ENCODE data around the gene ZNF783. TPM values are rescaled to one million over a fixed set of nuclear protein-coding genes. Genes with fewer than 3 reads are reported as not detected.

The ZNF783 gene
- total and polyA plus RNA-seq, 2 donors (not counting 1 experiment from before 2014, with no cell fraction given), result 38.1 to 43.8 TPM

GRCh38 chr7:149216402-149216801, 45.6 kb upstream of the ZNF783 start:
- Histone ChIP-seq H3K27me3 (replicated peaks in 1 of 4; ENCODE audit: control extremely low read depth in 1 of 4, control insufficient read depth in 3 of 4, insufficient read depth in 4 of 4, low read length in 3 of 4) (no peaks in the 10 kb centered on the region), H3K4me1 (ENCODE audit: control insufficient read depth in 2 of 2, insufficient read depth in 2 of 2, low read length in 2 of 2) (no peaks in the 10 kb centered on the region), H3K36me3 (replicated peaks in 1 of 2; ENCODE audit: control extremely low read depth in 1 of 2, control insufficient read depth in 1 of 2, extremely low read depth in 1 of 2, insufficient read depth in 2 of 2, low read length in 1 of 2) (peaks cover 14 to 47% of the 10 kb centered on the region in 2 experiments), H3K4me2 (replicated peaks; ENCODE audit: low read depth, low read length, poor library complexity, severe bottlenecking) (no peak overlapping the region), H3K4me3 (ENCODE audit: control extremely low read depth in 1 of 5, extremely low read depth in 1 of 5, insufficient read depth in 1 of 5, low read depth in 2 of 5, low read length in 4 of 5) (no peak overlapping the region), H3K79me2 (ENCODE audit: control insufficient read depth, insufficient read depth, low read length) (no peaks in the 10 kb centered on the region), H4K20me1 (ENCODE audit: control insufficient read depth, insufficient read depth, low read length, poor library complexity, severe bottlenecking) (no peaks in the 10 kb centered on the region), H3K9ac (ENCODE audit: low read length) (no peak overlapping the region), H2AFZ (ENCODE audit: insufficient read depth, low read depth, low read length, poor library complexity, severe bottlenecking) (no peak overlapping the region), H3K27ac (ENCODE audit: low read length in 2 of 2) (no peak overlapping the region), H3K9me3 (ENCODE audit: control extremely low read depth in 1 of 3, control insufficient read depth in 2 of 3, insufficient read depth in 1 of 3, low read length in 2 of 3) (no peaks in the 10 kb centered on the region)
- ATAC-seq (ENCODE audit: low read depth) (no peak), DNase-seq (no peak)
- H3K27ac Mint-ChIP-seq, result no peak overlapping the region
- intact Hi-C loops (cut with micrococcal nuclease), result no loop called here
- H3K9me3 Mint-ChIP-seq (ENCODE audit: insufficient read depth), result no peaks in the 10 kb centered on the region
- WGBS (ENCODE audit: insufficient coverage), result 100% methylated on average over 1 of the region's 2 CpGs
- H3K27me3 Mint-ChIP-seq, result no peaks in the 10 kb centered on the region
- CTCF ChIA-PET, result no interaction called here
- TF ChIP-seq EZH2 (IDR thresholded peaks at IDR 0.05; ENCODE audit: borderline replicate concordance, insufficient read depth, low read depth, low read length, poor library complexity, severe bottlenecking), result no peak
- no peak for TF ChIP-seq CTCF (IDR thresholded peaks at IDR 0.05)
- no peaks in the 10 kb centered on the region for H3K4me1 Mint-ChIP-seq
- no peak overlapping the region for H3K4me3 Mint-ChIP-seq
- POLR2A ChIA-PET, result no interaction called here

- TF ChIP-seq EZH2 (IDR thresholded peaks at IDR 0.05; ENCODE audit: borderline replicate concordance, insufficient read depth, low read depth, low read length, poor library complexity, severe bottlenecking) (no peak), CTCF (IDR thresholded peaks at IDR 0.05) (no peak)
- Mint-ChIP-seq H3K9me3 (ENCODE audit: insufficient read depth) (no peaks in the 10 kb centered on the region), H3K27ac (no peak overlapping the region), H3K27me3 (no peaks in the 10 kb centered on the region), H3K4me3 (no peak overlapping the region), H3K4me1 (no peaks in the 10 kb centered on the region)
- ChIA-PET POLR2A (interaction anchor here (0.7 kb wide), 1 partner anchor 988 kb away, joined by 4 read pairs; no protein-coding TSS in a partner anchor), CTCF (no interaction called here)
- Histone ChIP-seq H3K36me3 (replicated peaks in 1 of 2; ENCODE audit: control extremely low read depth in 1 of 2, control insufficient read depth in 1 of 2, extremely low read depth in 1 of 2, insufficient read depth in 2 of 2, low read length in 1 of 2) (peaks cover 11 to 44% of the 10 kb centered on the region in 2 experiments), H3K9me3 (ENCODE audit: control extremely low read depth in 1 of 3, control insufficient read depth in 2 of 3, insufficient read depth in 1 of 3, low read length in 2 of 3) (no peaks in the 10 kb centered on the region), H3K4me3 (ENCODE audit: control extremely low read depth in 1 of 5, extremely low read depth in 1 of 5, insufficient read depth in 1 of 5, low read depth in 2 of 5, low read length in 4 of 5) (no peak overlapping the region), H3K27ac (ENCODE audit: low read length in 2 of 2) (no peak overlapping the region), H3K4me2 (replicated peaks; ENCODE audit: low read depth, low read length, poor library complexity, severe bottlenecking) (no peak overlapping the region), H3K27me3 (replicated peaks in 1 of 4; ENCODE audit: control extremely low read depth in 1 of 4, control insufficient read depth in 3 of 4, insufficient read depth in 4 of 4, low read length in 3 of 4) (no peaks in the 10 kb centered on the region), H3K4me1 (ENCODE audit: control insufficient read depth in 2 of 2, insufficient read depth in 2 of 2, low read length in 2 of 2) (no peaks in the 10 kb centered on the region), H2AFZ (ENCODE audit: insufficient read depth, low read depth, low read length, poor library complexity, severe bottlenecking) (no peak overlapping the region), H3K9ac (ENCODE audit: low read length) (no peak overlapping the region), H3K79me2 (ENCODE audit: control insufficient read depth, insufficient read depth, low read length) (no peaks in the 10 kb centered on the region), H4K20me1 (ENCODE audit: control insufficient read depth, insufficient read depth, low read length, poor library complexity, severe bottlenecking) (no peaks in the 10 kb centered on the region)
- no peak for ATAC-seq (ENCODE audit: low read depth)
- intact Hi-C loops (cut with micrococcal nuclease), result no loop called here
- DNase-seq, result no peak
- 98% methylated on average over 6 of the region's 6 CpGs for WGBS (ENCODE audit: insufficient coverage)
Observed at GRCh38 chr7:149217570-149217969, 44.4 kb upstream of the ZNF783 start.

Data from B cell (primary cell).